NB4 (cell line): ENCODE measurements around the gene GRK2.

Source experiments
- DNase-seq: peaks from one replicate; pipeline ENCODE4 v3.0.0; 2010; ENCODE audit warnings: low read depth
- H3K4me3 ChIP-seq: one replicate; pipeline ENCODE4 v1.5.1; 2011; ENCODE audit warnings: mild to moderate bottlenecking, low read depth, low read length, moderate library complexity
- CTCF ChIP-seq: IDR thresholded peaks from one replicate; pipeline ENCODE4 v1.5.1; 2012; ENCODE audit warnings: low read depth, low read length
- MAX ChIP-seq: IDR thresholded peaks from 2 replicates; pipeline ENCODE4 v1.6.1; 2011; ENCODE audit warnings: low read depth, low read length
- MYC ChIP-seq: IDR thresholded peaks from 2 replicates; pipeline ENCODE4 v1.6.1; 2011; ENCODE audit warnings: low read depth, low read length
- POLR2A ChIP-seq: IDR thresholded peaks from 2 replicates; pipeline ENCODE4 v1.6.1; 2011; ENCODE audit warnings: mild to moderate bottlenecking; ENCODE audit not compliant: insufficient read length; ENCODE audit errors: extremely low read depth

Gene GRK2

DNA sequence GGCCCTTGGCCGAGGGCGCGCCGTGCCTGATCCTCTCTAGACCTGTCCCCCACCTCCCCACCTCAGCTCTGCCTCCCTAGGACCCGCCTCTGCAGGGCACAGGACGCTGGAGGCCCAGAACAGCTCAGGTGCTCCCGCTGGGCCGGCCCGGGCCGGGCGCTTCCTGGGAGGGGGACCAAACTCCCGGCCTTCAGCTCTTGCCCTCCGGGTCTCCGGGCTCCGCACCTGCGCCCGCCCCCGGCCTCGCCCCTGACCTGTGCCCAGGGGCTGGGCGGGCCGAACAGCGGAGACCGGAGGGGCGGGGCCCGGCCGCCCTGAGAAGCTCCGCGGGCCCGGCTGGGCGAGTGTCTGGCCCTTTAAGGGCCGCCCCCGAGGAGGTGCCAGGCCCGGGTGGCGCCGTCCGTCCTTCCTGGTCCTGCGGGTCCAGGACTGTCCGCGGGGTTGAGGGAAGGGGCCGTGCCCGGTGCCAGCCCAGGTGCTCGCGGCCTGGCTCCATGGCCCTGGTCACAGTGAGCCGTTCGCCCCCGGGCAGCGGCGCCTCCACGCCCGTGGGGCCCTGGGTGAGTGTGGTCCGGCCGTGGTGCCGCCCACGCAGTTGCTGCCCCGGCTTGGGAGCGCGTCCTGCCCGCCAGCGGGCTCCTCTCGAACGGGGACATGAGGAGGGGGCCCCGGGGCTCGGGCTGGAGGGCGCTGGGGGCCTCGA is 37.0 kb downstream of the GRK2 start, which contains the start of gene SSH3:
TSS of gene SSH3 (plus strand) at position 399 of the 703 bp plus-strand sequence. CDS start at position 495, 96 bp downstream.
- no peak within 1 kb of the TSS for H3K4me3 ChIP-seq
- DNase-seq: peak; percentile 25
- TF ChIP-seq CTCF: no peak
- no peak for TF ChIP-seq MYC
- TF ChIP-seq MAX: no peak
- no peak for TF ChIP-seq POLR2A

GRCh38 chr11:67303835-67304411 is 37.6 kb downstream of the GRK2 start:
- DNase-seq: peak; percentile 27
- no peak for TF ChIP-seq CTCF
- TF ChIP-seq MAX: no peak
- no peak for TF ChIP-seq POLR2A
- TF ChIP-seq MYC: no peak
- H3K4me3 ChIP-seq: no peak overlapping the region

- peak; percentile 25 for DNase-seq
- TF ChIP-seq CTCF: no peak
- no peak for TF ChIP-seq POLR2A
- TF ChIP-seq MAX: no peak
- TF ChIP-seq MYC: no peak
- no peak overlapping the region for H3K4me3 ChIP-seq
Observed at GRCh38 chr11:67304511-67305113, 38.3 kb downstream of the GRK2 start.

DNA sequence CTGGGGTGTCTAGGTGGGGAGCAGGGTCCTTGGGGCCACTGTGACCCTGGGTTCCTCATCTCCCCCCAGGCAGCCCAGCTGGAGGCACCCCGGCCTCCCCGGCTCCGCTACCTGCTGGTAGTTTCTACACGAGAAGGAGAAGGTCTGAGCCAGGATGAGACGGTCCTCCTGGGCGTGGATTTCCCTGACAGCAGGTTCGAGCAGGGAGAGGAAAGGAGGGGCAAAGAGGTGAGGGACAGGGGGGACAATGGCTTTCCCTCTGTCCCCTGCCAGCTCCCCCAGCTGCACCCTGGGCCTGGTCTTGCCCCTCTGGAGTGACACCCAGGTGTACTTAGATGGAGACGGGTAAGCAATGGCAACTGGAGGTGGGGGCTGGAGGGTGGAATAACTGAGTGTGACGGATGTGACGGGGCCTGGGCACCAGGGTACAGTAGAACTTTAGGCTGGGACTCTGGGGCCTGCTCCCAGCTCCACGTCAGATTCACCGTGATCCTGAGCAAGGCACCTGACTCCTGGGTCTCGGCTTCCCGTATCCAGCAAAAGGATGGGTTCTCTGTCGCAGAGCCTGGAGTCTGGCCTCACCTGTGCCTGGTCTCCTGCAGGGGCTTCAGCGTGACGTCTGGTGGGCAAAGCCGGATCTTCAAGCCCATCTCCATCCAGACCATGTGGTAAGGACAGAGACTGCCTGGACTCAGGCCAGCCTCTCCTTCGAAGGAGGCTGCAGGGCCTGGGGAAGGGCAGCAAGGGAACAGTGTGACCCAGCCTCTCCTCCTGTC is 40.7 kb downstream of the GRK2 start:
- no peak for DNase-seq
- TF ChIP-seq CTCF (no peak), POLR2A (no peak), MYC (no peak), MAX (no peak)
- no peak overlapping the region for H3K4me3 ChIP-seq

DNA sequence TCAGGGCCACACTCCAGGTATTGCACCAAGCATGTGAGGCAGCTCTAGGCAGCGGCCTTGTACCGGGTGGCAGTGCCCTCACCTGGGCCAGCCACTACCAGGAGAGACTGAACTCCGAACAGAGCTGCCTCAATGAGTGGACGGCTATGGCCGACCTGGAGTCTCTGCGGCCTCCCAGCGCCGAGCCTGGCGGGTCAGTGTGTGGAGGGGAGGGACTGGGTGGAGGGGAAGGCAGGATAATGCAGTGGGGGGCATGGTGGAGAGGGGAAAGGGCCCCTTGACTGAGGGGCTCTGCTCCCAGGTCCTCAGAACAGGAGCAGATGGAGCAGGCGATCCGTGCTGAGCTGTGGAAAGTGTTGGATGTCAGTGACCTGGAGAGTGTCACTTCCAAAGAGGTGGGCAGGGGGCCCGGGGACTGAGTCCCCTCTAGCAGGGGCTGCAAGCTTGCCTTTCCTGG is 41.3 kb downstream of the GRK2 start:
- DNase-seq: no peak
- no peak for TF ChIP-seq POLR2A
- TF ChIP-seq MYC: no peak
- TF ChIP-seq MAX: no peak
- no peak for TF ChIP-seq CTCF
- H3K4me3 ChIP-seq: no peak overlapping the region
